Measurements from ENCODE around the gene MEDAG. TPM values are rescaled to one million over a fixed set of nuclear protein-coding genes. Genes with fewer than 3 reads are reported as not detected.

The MEDAG gene
- total RNA-seq, 1 experiment from 2014 or later, result not detected

- no peak for DNase-seq (ENCODE audit: low spot score)
- TF ChIP-seq, protein P1, sequence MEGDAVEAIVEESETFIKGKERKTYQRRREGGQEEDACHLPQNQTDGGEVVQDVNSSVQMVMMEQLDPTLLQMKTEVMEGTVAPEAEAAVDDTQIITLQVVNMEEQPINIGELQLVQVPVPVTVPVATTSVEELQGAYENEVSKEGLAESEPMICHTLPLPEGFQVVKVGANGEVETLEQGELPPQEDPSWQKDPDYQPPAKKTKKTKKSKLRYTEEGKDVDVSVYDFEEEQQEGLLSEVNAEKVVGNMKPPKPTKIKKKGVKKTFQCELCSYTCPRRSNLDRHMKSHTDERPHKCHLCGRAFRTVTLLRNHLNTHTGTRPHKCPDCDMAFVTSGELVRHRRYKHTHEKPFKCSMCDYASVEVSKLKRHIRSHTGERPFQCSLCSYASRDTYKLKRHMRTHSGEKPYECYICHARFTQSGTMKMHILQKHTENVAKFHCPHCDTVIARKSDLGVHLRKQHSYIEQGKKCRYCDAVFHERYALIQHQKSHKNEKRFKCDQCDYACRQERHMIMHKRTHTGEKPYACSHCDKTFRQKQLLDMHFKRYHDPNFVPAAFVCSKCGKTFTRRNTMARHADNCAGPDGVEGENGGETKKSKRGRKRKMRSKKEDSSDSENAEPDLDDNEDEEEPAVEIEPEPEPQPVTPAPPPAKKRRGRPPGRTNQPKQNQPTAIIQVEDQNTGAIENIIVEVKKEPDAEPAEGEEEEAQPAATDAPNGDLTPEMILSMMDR (conservative IDR thresholded peaks at IDR 0.05; ENCODE audit: low read depth, low read length), result no peak
- no peak for TF ChIP-seq EZH2 (IDR thresholded peaks at IDR 0.05; ENCODE audit: borderline replicate concordance, low read depth, low read length, poor library complexity, severe bottlenecking)
- Histone ChIP-seq H3K4me3 (ENCODE audit: low read depth, low read length, poor library complexity, severe bottlenecking) (no peak overlapping the region), H3K27me3 (replicated peaks; ENCODE audit: insufficient read depth, low read depth, low read length, poor library complexity) (no peaks in the 10 kb centered on the region), H3K4me1 (ENCODE audit: insufficient read depth, low read length, poor library complexity, severe bottlenecking) (no peaks in the 10 kb centered on the region), H3K9me3 (ENCODE audit: low read depth, low read length, poor library complexity, severe bottlenecking) (no peaks in the 10 kb centered on the region), H3K27ac (ENCODE audit: low read depth, low read length, poor library complexity, severe bottlenecking) (no peak overlapping the region), H3K36me3 (ENCODE audit: insufficient read depth, low read length, poor library complexity, severe bottlenecking) (no peaks in the 10 kb centered on the region)
- CTCF ChIA-PET, result no interaction called here
- POLR2A ChIA-PET (ENCODE audit: low non-redundant PET), result no interaction called here
- BruUV-seq (replicated peaks), result no TSS peak
- intact Hi-C loops (cut with micrococcal nuclease; ENCODE audit: unreplicated experiment), result no loop called here
Observed at GRCh38 chr13:30971575-30971974, 65.5 kb downstream of the MEDAG start.

DNA sequence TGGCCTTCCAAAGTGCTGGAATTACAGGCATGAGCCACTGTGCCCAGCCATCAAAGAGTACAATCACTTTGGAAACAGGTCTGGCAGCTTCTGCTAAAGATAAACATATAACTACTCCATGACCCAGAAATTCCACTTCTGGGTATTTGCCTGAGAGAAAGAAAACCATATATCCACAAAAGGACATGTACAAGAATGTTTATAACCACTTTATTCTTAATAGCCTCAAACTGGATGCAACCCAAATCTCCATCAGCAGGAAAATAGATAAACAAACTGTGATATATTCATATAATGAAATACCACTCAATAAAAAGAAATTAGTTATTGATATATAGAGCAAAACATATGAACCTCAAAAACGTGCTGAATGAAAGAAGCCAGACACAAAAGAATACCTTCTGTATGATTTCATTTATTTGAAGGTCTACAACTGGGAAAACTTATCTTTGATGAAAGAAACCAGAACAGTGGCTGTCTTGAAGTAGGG is 66.9 kb downstream of the MEDAG start:
- Histone ChIP-seq H3K4me1 (ENCODE audit: insufficient read depth, low read length, poor library complexity, severe bottlenecking) (no peaks in the 10 kb centered on the region), H3K9me3 (ENCODE audit: low read depth, low read length, poor library complexity, severe bottlenecking) (no peaks in the 10 kb centered on the region), H3K27ac (ENCODE audit: low read depth, low read length, poor library complexity, severe bottlenecking) (no peak overlapping the region), H3K27me3 (replicated peaks; ENCODE audit: insufficient read depth, low read depth, low read length, poor library complexity) (no peaks in the 10 kb centered on the region), H3K4me3 (ENCODE audit: low read depth, low read length, poor library complexity, severe bottlenecking) (no peak overlapping the region), H3K36me3 (ENCODE audit: insufficient read depth, low read length, poor library complexity, severe bottlenecking) (no peaks in the 10 kb centered on the region)
- ChIA-PET CTCF (no interaction called here), POLR2A (ENCODE audit: low non-redundant PET) (no interaction called here)
- no peak for TF ChIP-seq EZH2 (IDR thresholded peaks at IDR 0.05; ENCODE audit: borderline replicate concordance, low read depth, low read length, poor library complexity, severe bottlenecking)
- TF ChIP-seq, protein P1 (conservative IDR thresholded peaks at IDR 0.05; ENCODE audit: low read depth, low read length), result no peak
- BruUV-seq (replicated peaks), result no TSS peak
- intact Hi-C loops (cut with micrococcal nuclease; ENCODE audit: unreplicated experiment), result no loop called here
- no peak for DNase-seq (ENCODE audit: low spot score)

DNA sequence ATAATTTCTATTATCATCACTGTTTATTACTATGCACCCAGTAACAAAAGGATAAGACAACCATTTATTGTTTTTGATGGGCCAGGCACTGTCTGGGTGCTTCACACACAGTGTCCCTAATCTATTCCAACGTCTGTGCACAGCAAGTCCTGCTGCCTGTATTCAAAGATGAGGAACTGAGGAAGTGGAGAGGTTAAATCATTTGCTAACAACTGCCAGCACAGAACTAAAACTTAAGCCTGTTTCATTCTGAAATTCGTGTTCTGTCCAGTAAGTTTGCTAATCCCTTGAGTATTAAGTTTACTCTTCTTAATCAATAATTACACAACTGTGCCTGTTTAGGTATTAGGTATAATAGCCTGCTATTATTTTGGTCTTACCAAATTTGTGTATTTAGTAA is 68.3 kb downstream of the MEDAG start:
- BruUV-seq (replicated peaks), result no TSS peak
- no peaks in the 10 kb centered on the region for H3K9me3 ChIP-seq (ENCODE audit: low read depth, low read length, poor library complexity, severe bottlenecking)
- TF ChIP-seq, protein P1 (conservative IDR thresholded peaks at IDR 0.05; ENCODE audit: low read depth, low read length), result no peak
- no peak for TF ChIP-seq EZH2 (IDR thresholded peaks at IDR 0.05; ENCODE audit: borderline replicate concordance, low read depth, low read length, poor library complexity, severe bottlenecking)
- no peaks in the 10 kb centered on the region for H3K27me3 ChIP-seq (replicated peaks; ENCODE audit: insufficient read depth, low read depth, low read length, poor library complexity)
- ChIA-PET POLR2A (ENCODE audit: low non-redundant PET) (no interaction called here), CTCF (no interaction called here)
- H3K36me3 ChIP-seq (ENCODE audit: insufficient read depth, low read length, poor library complexity, severe bottlenecking), result no peaks in the 10 kb centered on the region
- intact Hi-C loops (cut with micrococcal nuclease; ENCODE audit: unreplicated experiment), result no loop called here
- H3K4me1 ChIP-seq (ENCODE audit: insufficient read depth, low read length, poor library complexity, severe bottlenecking), result no peaks in the 10 kb centered on the region
- H3K4me3 ChIP-seq (ENCODE audit: low read depth, low read length, poor library complexity, severe bottlenecking), result no peak overlapping the region
- H3K27ac ChIP-seq (ENCODE audit: low read depth, low read length, poor library complexity, severe bottlenecking), result no peak overlapping the region
- no peak for DNase-seq (ENCODE audit: low spot score)

Other genes starting within 250 kb of the MEDAG start
- gene ALOX5AP, start 170.7 kb upstream of the MEDAG start, total RNA-seq (2021), result not detected in 2 replicates
- not detected in 2 replicates for gene TEX26, start 26.4 kb downstream of the MEDAG start, total RNA-seq (2021)

All from A673 (cell line).